Measurements from ENCODE around the gene MYH14.
"Not testable (repeated sequence)": the region's sequence is repeated elsewhere in the genome, so short reads cannot be mapped to it uniquely, and the experiment has no call there.

Gene MYH14

DNA sequence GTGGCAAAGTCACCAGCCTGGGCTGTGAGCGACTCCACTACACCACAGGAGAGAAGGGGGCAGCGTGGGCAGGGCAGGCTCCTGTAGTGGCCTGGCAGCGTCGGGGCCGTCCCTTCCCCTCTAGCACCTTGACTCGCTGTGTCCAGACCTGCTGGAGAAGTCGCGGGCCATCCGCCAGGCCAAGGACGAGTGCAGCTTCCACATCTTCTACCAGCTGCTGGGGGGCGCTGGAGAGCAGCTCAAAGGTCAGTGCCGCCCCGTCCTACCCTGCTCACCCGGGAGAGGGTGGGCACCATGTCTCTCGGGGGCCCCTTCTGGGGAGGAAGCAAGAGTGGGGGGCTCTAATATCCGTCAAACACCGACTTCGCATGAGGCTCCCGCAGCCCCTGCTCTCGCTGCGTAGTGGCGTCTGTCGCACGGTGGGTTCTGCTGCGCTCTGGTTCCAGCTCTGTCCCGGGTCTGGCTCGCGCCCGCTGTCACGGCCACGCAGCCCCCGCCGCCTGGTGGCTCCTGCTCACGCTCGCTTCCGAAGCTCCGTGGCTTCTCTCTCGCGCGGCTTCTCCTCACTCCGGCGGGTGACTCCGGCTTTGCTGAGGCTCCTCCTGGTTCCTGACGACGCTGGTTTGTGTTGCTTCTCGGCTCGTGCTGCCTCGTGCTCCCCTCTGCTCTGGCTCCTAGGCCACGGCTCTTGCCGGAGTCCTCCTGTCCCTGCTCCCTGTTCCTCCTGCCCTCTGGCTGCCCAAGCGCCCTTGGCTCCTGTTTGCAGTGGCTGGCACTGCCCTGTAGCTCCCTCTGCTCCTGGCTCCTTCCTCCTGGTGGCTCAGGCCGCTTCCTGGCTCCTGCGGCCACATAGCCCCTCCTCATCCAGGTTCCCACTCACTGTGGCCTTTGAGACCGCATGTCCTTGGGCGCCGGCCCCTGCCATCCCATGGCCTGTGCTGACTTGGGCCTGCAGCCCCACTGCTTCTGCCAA lies 27.2 kb downstream of the MYH14 start:
- no peak for DNase-seq

DNA sequence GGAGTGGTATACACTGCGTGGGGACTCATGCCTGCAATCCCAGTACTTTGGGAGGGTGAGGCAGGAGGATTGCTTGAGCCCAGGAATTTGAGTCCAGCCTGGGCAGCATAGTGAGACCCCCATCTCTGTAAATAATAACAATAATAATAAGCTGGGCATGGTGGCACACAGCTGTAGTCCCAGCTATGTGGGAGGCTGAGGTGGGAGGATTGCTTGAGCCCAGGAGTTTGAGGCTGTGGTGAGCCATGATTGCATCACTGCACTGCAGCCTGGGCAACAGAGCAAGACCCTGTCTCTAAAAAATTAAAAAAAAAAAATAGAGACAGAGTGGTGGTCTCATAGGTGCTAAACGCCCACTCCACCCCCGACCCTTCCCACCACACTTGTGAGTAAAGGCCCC lies 28.0 kb downstream of the MYH14 start:
- DNase-seq, result not testable (repeated sequence)

DNA sequence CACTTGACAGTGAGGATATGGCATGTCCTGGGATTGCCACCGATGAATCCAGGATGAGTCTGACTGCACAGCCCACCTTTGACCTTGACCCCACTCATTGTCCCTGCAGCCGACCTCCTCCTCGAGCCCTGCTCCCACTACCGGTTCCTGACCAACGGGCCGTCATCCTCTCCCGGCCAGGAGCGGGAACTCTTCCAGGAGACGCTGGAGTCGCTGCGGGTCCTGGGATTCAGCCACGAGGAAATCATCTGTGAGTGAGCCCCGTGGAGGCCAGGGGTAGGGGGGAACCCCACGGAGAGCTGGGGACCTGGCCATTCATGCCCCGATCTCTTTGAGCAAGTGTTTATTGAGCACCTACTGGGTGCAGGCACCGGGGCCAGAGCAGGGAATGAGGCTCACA lies 28.4 kb downstream of the MYH14 start:
- DNase-seq, result no peak

DNA sequence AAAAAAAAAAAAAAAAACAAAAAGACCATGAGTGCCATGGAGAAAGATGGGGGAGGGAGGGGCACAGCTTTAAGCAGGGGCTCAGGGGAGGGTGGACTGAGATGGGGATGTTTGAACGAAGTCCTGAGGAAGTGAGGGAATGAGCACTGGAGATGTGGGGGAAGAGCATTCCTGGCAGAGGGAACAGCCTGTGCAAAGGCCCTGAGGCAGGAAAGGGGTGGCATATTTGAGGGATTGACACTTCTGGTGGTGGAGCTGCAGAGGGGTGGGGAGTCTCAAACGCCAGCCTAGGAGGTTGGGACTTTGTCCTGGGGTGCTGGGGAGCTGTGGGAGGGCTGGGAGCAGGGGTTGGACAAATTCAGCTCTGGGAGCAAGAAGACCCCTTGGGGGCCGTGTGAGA lies 29.2 kb downstream of the MYH14 start:
- no peak for DNase-seq

DNA sequence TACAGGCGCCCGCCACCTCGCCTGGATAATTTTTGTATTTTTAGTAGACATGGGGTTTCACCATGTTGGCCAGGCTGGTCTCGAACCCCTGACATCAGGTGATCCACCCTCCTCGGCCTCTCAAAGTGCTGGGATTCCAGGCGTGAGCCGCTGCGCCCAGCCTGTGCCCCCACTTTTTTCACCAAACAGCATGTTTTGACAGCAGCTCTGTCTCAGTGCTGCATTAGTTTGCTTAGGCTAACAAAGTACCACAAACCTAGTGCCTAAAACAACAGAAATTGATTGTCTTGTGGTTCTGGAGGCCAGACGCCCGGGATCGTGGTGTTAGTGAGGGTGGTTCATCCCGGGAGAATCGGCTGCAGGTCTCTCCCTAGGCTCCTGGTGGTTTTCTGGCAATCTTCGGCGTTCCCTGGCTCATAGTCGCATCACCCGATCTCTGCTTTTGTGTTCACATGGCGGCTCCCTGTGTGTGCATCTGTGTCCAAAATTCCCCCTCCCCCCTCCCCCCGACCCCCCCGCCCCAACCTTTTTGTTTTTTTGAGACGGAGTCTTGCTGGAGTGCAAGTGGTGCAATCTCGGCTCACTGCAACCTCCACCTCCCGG lies 30.0 kb downstream of the MYH14 start:
- DNase-seq, result no peak

DNA sequence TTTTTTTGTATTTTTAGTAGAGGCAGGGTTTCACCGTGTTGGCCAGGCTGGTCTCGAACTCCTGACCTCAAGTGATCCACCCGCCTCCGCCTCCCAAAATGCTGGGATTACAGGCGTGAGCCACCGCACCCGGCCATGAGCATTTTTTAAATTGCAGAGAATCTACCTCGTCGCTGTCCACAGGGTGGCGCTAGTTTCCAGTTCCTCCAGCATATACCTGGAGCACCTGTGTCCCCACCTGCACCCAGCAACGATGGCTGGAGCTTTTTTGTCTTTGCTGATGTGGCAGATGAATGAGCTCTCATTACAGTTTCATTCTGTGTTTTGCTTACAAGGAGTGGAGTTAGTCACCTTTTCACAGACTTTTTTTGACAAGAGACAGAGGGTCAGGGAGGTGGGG lies 34.1 kb downstream of the MYH14 start:
- not testable (repeated sequence) for DNase-seq

DNA sequence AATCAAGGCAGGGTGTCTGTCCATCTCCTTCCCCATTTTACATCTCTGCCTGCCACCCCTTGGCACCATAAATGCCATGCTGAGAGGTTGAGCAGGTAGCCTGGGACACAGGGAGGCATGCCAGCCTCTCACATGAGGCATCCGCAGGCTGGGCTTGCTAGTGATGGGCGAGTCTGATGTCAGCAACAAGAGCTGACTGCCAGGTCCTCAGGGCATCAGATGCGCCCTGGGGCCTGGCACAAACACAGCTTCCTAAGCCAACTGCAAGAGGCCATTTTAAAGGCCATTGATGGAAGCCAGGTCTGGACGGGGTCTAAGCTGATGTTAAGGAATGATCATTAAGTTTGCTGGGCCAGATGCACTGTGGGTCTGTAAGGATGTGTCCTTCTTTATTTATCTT lies 34.6 kb downstream of the MYH14 start:
- no peak for DNase-seq

DNA sequence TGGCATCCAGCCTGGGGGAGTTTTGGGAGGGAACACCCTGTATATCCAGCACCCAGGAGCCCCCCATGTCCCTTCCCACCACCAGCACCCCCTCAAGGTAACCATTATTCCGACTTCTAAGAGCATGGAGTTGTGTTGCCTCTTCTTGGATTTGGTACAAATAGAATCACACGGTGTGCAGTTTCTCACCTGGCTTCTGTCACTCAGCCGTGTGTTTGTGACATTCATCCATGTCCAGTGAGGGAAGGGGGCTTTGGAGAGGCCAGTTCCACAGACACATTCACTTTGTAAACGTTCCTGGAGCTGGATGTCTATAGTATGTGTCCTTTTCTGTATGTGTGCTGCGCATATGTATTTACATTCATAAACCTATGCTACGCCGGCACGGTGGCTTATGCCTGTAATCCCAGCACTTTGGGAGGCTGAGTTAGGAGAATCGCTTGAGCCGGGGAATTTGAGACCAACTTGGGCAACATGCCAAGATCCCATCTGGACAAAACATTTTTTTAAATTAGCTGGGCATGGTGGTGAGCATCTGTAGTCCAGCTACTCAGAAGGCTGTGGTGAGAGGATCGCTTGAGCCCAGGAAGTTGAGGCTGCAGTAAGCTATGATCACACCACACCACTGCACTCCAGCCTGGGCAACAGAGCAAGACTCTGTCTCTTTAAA lies 36.6 kb downstream of the MYH14 start:
- DNase-seq, result no peak

DNA sequence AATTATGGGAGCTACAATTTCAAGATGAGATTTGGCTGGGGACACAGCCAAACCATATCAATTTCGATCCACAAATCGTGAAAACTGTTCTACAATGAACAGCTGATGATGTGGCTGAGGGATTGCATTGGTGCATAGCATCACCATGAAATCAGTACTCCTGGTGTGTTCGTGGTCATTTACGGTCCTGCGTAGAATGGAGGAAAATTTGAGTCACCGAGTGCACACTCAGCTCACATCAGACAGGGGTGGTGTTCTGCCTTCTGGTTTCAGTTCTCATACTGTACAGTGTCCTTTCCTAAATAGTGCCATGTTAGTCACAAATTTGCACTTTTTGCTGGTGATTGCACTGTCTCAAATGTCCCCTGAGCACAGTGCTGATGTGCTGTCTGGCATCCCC lies 39.2 kb downstream of the MYH14 start:
- DNase-seq, result no peak

DNA sequence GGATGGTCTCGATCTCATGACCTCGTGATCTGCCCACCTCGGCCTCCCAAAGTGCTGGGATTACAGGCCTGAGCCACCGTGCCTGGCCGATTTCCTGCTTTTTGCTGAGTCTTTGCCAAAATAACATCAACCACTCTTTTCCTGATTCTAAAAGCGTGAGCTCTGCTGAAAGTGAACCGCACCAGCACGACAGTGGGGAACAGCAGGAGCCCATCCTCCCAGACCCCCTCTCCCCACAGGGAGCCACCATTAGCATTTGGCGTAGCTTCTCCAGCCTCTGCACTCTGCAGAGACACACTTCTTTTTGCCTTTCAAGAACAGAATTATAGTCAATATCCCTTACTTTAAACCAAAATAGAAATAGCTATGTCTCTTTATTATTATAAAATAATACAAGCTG lies 41.3 kb downstream of the MYH14 start:
- no peak for DNase-seq

DNA sequence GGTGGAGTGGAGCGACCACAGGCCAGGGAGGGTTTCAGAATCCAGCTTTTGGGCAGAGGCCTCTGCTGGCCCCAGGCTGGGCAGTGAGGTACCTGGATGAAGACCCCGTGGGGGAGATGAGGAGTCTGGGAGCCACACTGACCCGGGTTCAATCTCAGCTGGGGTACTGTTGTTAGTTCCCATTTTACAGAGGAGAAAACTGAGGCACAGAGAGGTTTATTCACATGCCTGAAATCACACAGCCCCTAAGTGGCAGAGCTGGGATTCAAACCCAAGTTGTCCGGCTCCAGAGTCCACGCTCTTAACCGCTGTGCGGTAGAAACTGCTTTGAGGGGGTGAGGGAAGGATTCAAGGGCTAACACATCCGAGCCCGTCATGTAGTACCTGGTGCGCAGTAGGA lies 45.0 kb downstream of the MYH14 start:
- no peak for DNase-seq

DNA sequence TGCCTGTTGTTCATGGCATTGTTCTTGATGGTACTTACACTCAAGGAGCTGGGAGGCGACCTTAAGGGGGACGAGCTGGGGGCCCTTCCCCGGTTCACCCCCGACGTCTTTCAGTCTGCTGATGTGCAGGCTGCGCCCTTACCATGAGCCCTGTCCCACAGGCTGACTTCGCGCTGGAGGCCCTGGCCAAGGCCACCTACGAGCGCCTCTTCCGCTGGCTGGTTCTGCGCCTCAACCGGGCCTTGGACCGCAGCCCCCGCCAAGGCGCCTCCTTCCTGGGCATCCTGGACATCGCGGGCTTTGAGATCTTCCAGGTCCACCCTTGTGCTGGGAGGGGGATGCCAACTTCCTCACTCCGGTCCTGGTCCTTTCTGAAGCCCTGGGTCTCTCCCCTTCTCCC lies 45.4 kb downstream of the MYH14 start:
- DNase-seq, result no peak

DNA sequence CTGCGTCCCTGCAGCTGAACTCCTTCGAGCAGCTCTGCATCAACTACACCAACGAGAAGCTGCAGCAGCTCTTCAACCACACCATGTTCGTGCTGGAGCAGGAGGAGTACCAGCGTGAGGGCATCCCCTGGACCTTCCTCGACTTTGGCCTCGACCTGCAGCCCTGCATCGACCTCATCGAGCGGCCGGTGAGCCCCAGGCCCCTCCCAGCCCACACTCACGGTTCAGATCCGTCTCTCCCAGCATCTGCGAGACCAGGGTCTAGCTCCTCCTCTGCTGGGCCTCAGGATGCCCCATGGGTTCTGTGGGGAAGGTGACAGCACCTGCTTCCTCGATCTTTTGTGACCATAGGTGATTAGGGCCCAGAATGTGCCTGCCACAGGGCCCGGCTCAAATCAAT lies 46.2 kb downstream of the MYH14 start:
- DNase-seq, result no peak

DNA sequence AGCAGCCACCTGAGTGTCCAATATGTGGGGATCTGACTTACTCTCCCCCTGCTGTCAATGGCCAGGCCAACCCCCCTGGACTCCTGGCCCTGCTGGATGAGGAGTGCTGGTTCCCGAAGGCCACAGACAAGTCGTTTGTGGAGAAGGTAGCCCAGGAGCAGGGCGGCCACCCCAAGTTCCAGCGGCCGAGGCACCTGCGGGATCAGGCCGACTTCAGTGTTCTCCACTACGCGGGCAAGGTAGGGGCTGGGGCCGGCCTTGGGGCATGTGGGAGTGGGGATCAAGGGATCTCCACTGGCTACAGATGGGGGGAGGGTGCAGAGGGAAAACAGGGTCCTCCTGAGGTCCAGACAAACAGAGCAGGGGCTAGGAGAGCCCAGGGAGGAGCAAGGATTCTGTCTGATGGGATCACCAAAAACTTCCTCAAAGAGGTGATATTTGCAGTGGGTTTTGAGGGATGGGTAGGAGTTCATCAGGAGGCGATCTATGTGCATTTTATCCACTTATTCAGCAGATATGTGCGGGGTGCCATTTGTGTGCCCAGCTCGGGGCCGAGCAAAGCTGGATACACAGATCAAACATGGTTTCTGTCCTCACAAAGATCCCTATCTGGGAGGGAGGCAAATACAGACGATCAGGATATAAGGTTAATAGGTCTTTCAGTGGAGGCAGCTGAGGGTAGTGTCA lies 47.2 kb downstream of the MYH14 start:
- no peak for DNase-seq

DNA sequence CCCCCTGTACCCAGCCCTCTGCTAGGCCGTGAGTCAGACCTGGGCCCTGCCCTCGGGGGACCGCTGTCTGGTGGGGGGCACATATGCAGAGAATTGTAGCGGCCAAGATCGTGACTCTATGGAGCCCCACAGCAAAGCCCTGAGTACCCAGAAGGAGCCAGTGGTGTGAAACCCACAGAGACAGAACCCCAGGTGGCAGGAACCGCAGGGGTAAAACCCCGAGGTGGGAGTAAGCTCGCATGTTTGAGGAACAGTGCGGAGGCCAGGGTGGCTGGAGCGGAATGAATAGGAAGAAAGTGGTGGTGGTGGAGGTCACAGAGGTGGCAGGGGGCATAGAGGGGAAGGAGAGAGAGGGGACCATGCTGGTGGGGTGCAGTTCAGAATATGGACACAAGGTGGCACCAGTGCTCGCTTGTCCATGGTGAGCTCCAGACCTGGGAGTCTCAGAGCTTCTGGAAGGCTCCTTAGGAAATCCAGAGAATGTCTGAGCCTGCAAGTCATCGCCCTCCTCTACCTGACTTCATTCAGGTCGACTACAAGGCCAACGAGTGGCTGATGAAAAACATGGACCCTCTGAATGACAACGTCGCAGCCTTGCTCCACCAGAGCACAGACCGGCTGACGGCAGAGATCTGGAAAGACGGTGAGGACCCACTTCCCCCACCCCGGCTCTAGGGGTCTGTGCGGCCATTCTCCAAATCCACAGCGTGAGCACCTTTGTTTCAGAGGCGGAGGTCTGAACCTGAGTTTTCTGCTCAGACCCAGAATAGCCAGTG lies 48.9 kb downstream of the MYH14 start:
- peak; percentile 39 for DNase-seq

DNA sequence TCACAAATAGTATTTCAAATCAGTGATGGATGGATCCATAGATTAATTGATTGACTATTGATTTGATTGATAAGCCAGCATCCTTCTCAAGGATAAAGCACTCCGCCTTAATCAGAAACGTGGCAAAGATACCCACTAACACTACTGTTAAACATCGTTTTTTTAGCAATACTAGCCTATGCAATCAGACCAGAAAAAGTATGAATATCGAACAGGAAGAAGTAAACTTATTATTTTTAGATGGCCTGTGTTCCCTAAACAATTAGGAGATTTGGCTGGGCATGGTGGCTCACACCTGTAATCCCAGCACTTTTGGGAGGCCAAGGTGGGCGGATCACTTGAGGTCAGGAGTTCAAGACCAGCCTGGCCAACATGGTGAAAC lies 49.5 kb downstream of the MYH14 start:
- DNase-seq, result no peak

DNA sequence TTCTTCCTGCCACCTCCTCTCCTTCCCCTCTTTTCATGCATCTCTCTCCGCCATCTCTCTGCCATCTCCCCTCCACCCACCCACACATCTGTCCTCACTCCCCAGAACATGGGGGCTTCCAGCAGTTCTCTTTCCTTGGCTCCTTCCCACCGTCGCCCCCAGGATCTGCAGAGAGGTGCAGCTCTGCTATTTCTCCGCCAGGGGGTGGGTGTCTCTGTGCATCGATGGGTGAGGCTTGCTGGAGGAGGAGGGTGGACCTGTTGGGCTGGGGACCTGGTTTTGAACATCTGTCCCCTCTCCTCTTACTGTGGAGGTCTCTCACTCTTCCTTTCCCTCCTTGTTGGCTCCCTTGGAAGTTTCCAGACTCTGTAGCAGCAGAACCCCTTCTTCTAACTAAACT lies 51.7 kb downstream of the MYH14 start:
- DNase-seq, result no peak

DNA sequence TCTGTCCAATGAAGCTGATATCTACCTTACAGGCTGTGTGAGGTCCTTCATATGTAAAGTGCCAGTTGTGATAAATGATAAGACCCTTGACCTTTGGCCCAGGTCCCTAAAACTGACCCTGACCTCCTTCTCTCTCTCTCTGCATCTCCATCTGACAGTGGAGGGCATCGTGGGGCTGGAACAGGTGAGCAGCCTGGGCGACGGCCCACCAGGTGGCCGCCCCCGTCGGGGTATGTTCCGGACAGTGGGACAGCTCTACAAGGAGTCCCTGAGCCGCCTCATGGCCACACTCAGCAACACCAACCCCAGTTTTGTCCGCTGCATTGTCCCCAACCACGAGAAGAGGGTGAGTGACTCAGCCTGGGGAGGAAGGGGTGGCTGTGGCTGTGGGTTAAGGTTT lies 53.7 kb downstream of the MYH14 start:
- no peak for DNase-seq

DNA sequence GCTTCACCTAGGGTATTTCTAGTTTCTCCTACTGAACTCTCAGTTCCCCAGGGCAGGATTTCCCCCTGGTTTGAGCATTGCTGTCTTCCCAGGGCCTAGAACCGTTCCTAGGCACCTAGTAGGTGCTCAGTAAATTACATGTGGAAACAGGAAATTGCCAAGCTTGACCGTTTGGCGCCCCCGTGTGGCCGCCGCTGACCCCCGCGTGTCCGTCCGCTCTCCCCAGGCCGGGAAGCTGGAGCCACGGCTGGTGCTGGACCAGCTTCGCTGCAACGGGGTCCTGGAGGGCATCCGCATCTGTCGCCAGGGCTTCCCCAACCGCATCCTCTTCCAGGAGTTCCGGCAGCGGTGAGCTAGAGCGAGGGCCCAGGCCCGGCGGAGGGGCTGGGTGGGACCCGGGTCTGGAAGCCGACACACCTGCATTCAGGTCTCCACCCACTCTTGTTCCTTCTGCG lies 55.5 kb downstream of the MYH14 start:
- DNase-seq, result no peak

DNA sequence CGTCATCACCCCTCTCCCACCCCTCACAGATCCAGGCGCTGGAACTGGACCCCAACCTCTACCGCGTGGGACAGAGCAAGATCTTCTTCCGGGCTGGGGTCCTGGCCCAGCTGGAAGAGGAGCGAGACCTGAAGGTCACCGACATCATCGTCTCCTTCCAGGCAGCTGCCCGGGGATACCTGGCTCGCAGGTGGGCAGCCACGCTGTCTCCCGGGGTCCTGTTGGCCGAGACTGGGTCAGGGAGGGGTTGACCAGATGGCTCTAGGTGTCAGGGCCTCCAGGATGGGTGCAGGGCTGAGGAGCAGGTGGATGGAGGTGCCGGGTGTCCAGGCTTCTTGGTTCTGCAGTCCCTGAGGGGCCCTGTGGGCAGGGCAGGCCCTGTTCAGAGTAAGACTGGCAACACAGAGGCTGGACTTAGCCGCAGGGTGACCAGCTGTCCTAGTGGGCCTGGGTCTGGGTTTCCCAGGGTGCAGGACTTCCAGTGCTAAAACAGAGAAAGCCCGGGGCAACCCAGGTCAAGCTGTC lies 58.1 kb downstream of the MYH14 start:
- DNase-seq, result no peak

DNA sequence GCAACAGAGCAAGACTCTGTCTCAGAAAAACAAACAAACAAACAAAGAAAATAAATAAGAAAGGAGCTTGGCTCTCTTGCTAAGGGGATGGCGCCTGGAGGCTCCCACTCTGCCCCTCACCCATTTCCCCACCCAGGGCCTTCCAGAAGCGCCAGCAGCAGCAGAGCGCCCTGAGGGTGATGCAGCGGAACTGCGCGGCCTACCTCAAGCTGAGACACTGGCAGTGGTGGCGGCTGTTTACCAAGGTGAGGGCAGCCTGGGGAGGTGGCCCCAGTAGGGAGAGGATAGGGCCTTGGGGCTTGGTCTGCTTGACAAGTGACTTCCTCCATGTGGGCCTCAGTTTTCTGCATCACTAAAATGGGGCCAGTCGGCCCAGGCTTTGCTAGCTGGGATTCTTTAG lies 59.8 kb downstream of the MYH14 start:
- DNase-seq, result no peak

DNA sequence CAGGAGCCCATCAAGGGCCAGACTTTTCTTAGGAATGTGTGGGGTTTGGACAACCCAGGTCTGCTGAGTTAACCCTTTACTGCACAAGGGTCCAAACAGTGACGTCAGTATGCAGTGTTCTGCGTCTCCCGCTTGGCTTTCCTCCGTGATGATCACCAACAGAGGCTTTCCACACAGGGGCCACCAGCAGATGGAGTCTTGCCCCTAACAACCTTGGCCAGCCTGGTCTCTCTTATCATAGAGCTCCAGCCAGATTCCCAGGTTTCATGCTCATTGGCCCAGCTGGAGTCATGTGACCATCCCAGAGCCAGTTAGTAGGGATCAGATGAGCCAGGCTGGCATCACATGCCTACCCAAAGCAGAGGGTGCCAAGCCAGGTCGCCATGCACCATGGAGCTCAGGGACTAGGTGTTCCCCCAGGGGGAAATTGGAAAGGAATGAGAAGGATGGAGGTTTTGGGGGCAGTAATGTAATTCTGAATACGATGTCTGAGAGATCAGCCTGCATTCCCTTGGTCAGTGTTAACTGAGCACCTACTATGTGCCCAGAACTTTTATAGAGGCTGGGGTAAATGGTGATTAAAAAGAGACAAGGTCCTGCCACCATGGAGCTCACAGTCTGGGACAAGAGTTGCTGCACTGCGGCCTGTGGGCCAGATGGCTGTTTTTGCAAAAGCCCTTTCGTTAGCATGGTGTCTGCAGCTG lies 61.2 kb downstream of the MYH14 start:
- DNase-seq, result no peak
